Measurements from ENCODE around the gene CFAP100.

The CFAP100 gene

DNA sequence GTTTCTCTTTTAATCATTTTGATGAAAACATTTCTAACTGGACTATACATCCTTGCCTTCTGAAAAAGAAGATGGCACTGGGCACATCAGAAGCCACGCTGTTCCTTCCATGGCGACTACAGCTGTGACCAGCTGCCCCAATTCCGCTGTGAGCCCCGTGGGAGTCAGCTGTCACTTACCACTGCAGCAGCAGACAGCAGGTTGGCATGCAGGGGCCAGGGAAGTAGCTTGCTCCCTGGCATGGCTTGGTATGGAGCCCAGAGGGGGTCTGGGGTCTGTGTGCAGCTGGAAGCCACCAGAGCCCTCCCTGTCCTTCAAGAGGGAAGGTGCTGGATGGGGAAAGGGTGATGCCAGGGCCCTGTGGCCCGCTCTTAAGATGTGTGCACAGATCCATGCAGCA lies 85.5 kb downstream of the CFAP100 start:
- no peak for DNase-seq (ENCODE audit: low read depth)

GRCh38 chr3:126480861-126481260 lies 86.2 kb downstream of the CFAP100 start:
- DNase-seq (ENCODE audit: low read depth), result no peak

GRCh38 chr3:126481808-126482502 lies 87.2 kb downstream of the CFAP100 start:
- no peak for DNase-seq (ENCODE audit: low read depth)

- no peak for DNase-seq (ENCODE audit: low read depth)
These were observed 88.0 kb downstream of the CFAP100 start for GRCh38 chr3:126482503-126483255.

DNA sequence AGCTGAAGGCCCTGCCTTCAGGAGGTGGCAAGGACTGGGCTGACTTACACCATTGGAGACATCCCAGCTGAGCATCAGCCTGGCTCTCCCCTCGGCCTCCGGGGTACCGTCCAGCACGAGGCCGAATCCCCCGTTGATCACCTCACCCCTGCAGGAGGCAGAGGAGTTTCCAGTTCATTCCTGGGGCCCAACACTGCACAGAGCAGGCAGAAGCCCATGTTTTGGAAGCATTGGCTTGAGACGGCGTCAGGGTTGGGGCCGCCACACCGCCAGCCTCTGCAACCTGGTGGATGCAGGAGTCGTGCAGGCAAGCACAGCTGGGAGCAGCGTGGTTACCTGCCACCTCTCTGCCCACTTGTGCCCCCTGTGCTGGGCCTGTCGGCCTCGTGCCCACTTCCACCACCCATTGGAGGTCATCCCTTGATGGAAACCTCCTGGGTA lies 88.6 kb downstream of the CFAP100 start:
- DNase-seq (ENCODE audit: low read depth), result no peak

- no peak for DNase-seq (ENCODE audit: low read depth)
These were observed 89.4 kb downstream of the CFAP100 start for GRCh38 chr3:126484148-126484547.

- no peak for DNase-seq (ENCODE audit: low read depth)
These were observed 90.0 kb downstream of the CFAP100 start for GRCh38 chr3:126484662-126485061.

DNA sequence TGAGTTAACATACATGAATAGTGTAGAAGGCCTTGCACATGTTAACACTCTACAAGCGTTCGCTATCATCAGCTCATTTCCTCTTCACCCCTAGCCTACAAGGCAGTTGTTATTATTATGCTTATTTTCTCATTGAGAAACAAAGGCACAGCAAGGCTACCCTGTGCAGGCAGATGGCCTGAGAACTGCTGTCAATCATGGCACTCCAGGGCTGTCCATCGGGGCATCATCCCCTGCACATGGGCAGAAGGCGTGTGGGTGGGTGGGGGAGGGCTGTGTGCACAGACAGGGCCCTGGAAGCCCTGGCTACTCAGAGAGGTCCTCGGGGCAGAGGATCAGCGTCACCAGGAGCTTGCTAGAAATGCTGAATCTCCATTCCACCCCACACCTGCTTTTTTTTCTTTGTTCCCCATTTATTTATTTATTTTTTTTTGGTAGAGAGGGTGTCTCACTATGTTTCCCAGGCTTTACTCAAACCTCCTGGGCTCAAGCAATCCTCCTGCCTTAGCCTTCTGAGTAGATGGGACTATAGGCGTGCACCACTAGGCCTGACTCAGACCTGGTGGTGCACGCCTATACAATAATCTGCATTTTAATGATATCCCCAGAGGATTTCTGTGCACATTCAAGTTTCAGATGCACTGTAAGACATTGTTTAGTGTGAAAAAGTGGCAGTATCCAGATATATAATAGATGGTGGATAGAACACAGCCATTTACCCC lies 90.6 kb downstream of the CFAP100 start:
- no peak for DNase-seq (ENCODE audit: low read depth)

DNA sequence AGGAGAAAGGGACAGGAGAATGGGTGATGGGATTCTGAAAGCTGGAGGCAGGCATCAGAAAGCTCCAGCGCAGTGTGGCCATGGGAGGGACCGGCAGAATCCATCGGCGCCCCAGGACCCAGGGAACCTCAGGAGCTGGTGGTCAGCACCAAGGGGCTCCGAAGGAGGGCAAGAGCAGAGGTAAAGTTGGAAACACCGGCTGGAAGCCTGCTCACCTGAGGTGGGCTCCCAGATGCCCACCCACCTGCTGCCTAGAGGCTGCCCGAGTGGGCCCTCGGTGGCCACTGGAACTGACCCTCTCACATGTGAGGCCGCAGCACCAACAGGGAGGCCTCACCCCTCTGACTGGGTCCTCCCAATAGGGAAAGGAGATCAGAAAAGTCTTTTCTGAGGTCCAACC lies 91.2 kb downstream of the CFAP100 start:
- no peak for DNase-seq (ENCODE audit: low read depth)

All from activated gamma-delta T cell treated with anti-CD3 and anti-CD28 coated beads, Interleukin-2, amount 50 U/mL, for 16 hours (primary cell).